HG02678 (cell line): ENCODE data around the gene GARNL3.
A peak's percentile ranks its signal among the peaks of the same experiment; 100 is the strongest.

ENCODE experiments used
- ATAC-seq: cut with Tn5 transposase; IDR thresholded peaks from one replicate; pipeline ENCODE4 v1.9.1; 2021; ENCODE audit warnings: mild to moderate bottlenecking, moderate library complexity; ENCODE audit not compliant: unreplicated experiment

The GARNL3 gene

GRCh38 chr9:127264462-127265219 lies at the start of gene GARNL3:
Gene GARNL3 (plus strand): TSS chr9:127264774. CDS start chr9:127264878, 104 bp downstream.
- no peak for ATAC-seq

DNA sequence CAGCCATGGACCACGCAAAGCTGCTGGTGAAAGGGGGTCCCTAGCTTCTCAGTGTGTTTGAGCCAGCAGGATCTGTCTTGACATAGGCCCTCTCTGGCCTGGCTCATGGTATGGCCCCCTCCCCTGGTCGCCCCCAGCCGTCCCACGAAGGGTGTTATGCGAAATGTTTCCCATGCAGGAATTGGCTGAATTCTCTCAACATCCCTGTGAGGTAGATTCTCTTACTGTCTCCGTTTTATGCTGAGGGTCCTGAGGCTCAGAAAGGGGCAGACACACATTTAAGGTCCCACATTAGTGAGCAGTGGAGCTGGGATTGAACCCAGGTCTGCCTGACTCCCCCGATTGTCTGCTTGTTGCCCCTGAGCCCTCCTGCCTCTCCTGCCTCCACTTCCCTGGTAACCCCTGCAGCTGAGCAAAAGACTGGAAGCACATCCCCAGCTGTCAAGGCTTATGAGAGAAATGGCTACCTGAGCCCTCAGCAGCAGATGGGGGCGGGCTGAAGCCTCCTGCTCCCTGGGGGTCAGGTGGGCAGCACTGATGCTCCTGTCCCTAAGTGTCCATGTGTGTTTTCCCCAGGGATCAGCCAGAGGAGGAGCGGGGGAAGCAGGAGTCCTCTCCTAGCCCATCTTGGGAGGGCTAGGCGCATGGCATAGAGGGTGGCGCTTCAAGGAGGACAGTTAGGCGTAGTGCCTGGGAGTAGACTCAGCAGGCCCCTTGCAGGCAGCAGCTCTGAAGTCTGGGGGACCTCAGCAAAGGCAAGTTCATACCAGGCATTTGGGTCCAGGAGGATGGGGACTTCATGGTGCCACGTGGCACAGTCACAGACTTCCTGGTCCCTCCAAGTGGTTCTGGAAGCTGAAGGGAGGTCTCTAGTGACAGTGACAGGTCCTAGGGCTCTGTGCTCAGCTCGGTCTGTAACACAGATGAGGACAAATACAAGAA lies 49.0 kb upstream of the GARNL3 start:
- ATAC-seq = no peak

DNA sequence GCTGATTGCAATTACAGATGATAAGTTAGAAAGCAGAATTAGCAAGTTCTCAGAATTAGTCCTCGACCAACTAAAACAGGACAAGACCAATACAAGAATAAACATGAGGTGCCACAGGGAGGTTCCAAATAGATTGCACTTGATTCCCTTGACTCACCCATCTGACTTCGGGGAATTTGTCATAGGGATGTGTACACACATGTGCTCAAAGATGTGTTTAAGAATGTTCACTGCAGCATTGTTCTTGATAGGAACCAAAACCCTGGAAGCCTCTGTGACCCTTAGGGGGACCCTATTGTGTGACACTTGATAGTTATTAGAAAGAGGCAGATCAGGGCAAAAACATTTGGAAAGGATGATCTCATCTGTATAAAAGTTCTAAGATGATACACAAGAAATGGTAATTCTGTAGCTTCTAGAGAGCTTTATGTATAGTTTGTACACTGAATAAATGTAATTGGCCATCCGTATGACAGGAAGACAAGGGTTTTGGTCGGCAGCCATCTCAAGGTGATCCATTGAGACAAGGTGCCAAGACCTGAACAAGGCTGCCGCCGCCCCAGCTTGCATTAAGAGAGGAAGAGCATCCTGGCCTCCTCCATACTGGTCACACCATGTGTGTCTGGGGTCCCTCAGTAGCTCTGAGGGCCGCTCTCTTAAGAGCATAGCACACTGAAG lies 48.2 kb upstream of the GARNL3 start:
- no peak for ATAC-seq

- no peak for ATAC-seq
Observed at GRCh38 chr9:127216888-127217217, 47.7 kb upstream of the GARNL3 start.

DNA sequence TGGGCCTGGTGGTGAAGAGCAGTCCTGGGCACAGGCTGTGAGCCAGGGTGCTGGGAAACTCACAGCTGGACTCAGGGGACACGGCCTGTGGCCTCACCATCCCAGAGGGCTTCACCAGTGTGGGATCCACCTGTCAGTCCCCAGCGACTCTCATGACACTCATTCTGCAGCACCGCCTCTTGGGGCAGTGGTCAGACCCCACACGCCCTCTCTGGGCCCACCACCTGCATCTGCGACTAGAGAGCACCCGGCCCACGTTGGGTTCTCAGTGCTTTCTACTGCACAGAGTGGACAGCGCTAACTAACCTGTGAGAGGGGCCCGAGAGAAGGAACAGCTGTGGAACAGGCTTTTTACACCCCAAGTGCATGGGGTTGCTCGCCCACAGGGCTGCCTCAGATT lies 45.8 kb upstream of the GARNL3 start:
- no peak for ATAC-seq

GRCh38 chr9:127219520-127219919 lies 45.1 kb upstream of the GARNL3 start:
- ATAC-seq = no peak

DNA sequence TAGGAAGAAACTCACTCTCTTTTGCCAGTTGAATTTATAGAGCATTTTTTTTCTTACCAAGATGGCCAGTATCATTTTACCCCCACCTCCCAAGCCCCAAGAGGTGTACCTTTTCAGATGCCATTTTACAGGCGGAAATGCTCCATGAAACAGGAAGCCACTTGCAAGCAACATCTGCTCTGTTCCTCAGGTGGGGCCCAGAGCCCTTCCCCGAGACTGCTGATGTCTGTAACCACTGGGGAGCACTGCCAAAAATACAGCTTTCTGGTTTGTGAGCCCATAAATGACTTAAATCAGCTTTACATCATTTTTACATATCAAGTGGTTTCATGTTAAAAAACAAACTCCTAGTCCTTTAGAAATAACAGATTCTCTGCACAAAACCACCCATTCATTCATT lies 42.9 kb upstream of the GARNL3 start:
- no peak for ATAC-seq

GRCh38 chr9:127222388-127223095 lies 42.0 kb upstream of the GARNL3 start:
- no peak for ATAC-seq

GRCh38 chr9:127223266-127223665 lies 41.3 kb upstream of the GARNL3 start:
- ATAC-seq = no peak

- ATAC-seq = no peak
Observed at GRCh38 chr9:127223810-127224177, 40.8 kb upstream of the GARNL3 start.

DNA sequence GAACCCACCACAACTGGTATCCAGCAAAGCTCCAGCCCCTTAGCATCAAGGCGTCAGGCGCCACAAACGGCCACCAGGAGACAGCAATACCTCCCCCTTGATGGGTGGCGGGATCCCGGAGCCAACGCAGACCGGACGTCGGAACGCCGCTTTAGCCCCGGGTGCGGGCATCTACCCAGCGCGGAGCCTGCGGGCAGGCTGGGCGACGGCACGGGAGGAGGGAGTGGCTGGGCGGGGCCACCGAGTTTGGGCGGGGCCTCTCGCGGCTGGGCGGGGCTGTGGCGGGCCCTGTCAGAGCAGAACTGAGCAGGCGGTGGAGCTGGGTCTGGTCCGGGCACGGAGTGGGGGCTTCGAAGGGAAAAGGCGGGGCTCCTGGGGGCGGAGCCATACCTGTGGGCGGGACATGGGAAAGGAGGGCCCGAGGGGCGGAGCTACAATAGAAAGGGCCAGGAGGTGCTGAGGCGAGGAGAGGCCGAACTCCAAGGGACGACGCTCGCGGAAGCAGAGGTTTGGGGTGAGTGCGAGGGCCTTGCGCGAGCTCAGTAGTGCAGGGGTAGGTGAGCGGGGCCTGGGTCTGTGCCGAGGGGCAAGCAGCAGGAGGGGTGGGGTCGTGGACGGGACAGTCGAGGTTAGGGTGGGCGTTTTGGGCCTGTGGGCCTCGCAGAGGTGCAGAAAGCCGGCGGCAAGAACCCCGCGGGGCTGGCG lies 40.2 kb upstream of the GARNL3 start:
- ATAC-seq = peak; percentile 41

DNA sequence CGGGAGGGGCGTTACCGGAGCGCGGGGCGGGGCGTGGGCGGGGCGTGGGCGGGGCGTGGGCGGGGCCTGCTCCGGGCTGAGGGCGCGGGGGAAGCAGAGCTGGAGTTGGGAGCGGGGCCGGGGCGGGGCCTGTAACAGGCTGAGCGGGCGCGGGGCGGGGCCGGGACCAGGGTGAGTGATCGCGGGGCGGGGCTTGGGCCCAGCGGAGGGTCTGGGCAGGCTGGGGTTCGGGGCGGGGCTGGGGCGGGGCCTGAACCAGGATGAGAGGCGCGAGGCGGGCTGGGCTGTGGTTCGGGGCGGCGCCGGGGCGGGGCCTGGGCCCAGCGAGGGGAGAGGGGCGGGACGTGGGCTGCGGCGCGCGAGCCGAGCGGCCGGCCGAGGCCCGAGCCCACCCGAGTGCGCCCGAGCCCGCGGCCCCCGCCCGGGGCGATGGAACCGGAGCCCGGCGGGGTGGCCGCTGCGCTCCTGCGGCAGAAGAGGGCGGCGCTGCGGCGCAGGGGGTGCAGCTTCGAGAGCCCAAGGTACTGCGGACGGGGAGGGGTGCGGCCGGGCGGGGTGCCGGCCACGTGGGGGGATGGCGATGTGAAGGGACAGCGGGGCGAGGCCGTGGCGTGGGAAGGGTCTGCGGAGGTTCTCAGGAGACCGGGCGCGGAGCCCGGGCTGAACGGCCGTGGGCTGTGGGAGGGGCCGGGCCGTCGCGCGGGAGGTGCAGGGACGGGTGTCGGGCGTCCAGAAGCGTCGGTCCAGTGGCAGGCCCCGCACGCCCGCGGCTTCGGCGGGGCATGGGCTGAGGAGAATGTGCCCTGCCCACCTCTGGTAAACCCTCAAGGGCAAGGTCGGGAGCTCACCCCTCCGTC lies 39.5 kb upstream of the GARNL3 start:
- ATAC-seq = peak; percentile 58

- no peak for ATAC-seq
Observed at GRCh38 chr9:127225801-127226625, 38.6 kb upstream of the GARNL3 start.

GRCh38 chr9:127229691-127230417 lies 34.7 kb upstream of the GARNL3 start:
- ATAC-seq = no peak

DNA sequence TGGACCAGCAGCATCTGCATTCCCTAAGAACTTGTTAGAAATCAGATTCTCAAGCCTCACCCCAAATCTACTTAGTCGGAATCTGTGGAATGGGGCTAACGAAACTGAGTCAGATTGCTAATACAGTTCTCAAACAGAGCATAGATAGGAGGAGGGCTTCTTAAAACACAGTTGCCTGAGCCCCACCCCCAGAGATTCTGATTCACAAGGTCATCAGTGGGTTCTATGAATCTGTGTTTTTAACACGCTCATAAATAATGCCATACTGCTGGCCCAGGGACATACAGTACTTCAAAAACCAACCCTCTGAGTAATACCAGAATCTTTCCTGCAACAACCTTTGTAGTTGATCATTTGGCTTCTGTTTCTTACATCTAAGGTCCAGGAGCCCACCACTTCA lies 32.9 kb upstream of the GARNL3 start:
- no peak for ATAC-seq

DNA sequence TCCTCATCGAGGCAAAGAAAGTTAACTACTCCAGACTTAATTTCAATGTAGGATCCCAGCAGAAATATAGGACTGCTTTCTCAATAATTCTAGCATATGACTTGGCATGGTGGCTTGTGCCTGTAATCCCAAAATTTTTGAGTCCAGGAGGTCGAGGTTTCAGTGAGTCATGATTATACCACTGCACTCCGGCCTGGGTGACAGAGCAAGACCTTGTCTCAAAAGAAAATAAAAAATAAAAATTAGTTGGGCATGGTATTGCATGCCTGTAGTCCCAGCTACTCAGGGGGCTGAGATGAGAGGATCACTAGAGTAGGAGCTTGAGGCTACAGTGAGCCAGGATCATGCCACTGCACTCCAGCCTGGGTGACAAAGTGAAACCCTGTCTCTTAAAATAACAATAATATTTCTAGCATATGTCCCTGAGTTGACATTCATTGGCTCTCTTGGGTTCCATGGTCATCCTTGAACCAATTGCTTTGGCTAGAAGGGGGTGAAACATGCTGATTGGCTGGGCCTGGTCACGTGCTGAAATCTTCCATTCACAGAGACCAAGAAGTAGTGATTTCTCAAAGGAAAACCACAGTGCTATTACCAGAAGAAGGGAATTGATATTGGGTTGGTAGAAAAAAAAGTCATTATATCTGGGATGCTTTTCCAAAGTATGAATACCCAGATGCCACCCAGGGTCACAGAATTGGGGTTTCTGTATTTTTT lies 31.6 kb upstream of the GARNL3 start:
- no peak for ATAC-seq

DNA sequence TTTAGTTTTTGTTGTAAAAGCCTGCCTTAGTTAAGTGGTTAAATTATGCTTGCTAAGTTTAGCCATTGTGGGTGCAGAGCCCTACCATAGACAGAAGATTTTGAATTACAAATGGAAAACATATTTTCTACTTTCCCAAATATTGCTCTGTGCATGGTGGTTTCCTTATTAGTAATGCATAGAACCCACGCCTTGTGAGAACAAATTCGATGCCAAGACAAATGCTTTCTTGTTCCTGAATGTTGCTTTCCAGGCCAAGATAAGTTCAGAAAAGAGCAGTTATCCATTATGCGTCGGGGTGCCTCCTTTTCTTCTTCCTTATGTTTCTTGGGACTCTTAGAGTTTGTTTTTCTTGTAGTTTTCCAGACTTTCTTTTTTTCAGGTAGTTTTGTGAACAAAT lies 31.0 kb upstream of the GARNL3 start:
- no peak for ATAC-seq
